Choroid plexus epithelial cell (primary cell): ENCODE results near the gene TACSTD2.

Experiments
- DNase-seq: peaks from one replicate; pipeline ENCODE4 v3.0.0-alpha.2; 2010; ENCODE audit warnings: low read depth
- H3K4me3 ChIP-seq: 2 replicates; pipeline ENCODE4 v1.5.1; 2011; ENCODE audit warnings: low read depth, mild to moderate bottlenecking, control low read depth, low read length, moderate library complexity
- TF ChIP-seq, protein P1 (sequence below): conservative IDR thresholded peaks from 2 replicates; pipeline ENCODE4 v1.5.1; 2011; ENCODE audit warnings: low read depth, mild to moderate bottlenecking, control low read depth, inconsistent platforms, low read length, moderate library complexity

Gene TACSTD2

DNA sequence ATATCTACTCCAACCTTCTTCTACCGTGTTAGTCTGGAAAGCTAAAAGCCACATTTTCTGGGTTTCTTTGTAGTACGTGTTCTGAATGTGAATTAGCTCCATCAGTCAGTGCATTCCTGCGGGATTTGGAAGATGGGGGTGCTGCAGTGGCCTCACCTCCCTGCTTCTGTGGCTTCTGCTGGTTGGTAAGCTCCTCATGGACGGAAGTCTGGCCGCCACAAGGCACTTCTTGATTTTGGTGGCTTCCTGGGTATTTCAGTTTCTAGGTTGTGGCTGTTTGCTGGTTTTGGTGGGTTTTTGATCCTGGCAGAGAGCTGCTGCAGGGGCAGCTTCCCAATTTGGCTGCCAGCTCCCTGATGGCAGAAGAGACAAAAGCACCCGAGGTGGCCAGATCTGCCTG lies 20.9 kb upstream of the TACSTD2 start:
- H3K4me3 ChIP-seq: no peak overlapping the region
- DNase-seq: no peak
- TF ChIP-seq, protein P1, sequence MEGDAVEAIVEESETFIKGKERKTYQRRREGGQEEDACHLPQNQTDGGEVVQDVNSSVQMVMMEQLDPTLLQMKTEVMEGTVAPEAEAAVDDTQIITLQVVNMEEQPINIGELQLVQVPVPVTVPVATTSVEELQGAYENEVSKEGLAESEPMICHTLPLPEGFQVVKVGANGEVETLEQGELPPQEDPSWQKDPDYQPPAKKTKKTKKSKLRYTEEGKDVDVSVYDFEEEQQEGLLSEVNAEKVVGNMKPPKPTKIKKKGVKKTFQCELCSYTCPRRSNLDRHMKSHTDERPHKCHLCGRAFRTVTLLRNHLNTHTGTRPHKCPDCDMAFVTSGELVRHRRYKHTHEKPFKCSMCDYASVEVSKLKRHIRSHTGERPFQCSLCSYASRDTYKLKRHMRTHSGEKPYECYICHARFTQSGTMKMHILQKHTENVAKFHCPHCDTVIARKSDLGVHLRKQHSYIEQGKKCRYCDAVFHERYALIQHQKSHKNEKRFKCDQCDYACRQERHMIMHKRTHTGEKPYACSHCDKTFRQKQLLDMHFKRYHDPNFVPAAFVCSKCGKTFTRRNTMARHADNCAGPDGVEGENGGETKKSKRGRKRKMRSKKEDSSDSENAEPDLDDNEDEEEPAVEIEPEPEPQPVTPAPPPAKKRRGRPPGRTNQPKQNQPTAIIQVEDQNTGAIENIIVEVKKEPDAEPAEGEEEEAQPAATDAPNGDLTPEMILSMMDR: no peak

- no peak for DNase-seq
- TF ChIP-seq, protein P1: no peak
- no peak overlapping the region for H3K4me3 ChIP-seq
These were observed 20.0 kb upstream of the TACSTD2 start for GRCh38 chr1:58597076-58597475.

DNA sequence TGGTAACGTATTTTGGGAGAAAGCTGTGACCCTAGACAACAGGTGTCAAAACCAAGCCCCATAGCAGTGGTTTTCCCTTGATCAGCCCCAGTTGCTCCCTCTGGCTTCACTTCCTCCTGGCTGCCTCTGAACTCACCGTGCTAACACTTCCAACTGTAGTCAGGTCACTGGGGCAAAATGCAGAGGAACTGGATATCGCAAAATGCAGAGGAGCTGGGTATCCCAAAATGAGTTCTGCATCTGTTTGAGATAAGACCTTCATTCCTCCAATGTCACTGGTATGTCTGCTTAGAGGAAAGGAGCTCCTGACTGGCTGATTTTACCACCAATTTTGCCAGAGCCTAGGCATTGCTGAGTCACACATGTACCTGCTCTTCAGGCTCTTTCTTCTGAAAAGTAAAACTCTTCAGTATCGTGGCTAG lies 19.6 kb upstream of the TACSTD2 start:
- TF ChIP-seq, protein P1: no peak

GRCh38 chr1:58594546-58594945 lies 17.5 kb upstream of the TACSTD2 start:
- TF ChIP-seq, protein P1: no peak
- no peak overlapping the region for H3K4me3 ChIP-seq
- DNase-seq: no peak

More for the DNA sequence above, 19.6 kb upstream of the TACSTD2 start:
- DNase-seq: no peak
- no peak overlapping the region for H3K4me3 ChIP-seq

GRCh38 chr1:58592522-58593134 lies 15.6 kb upstream of the TACSTD2 start:
- TF ChIP-seq, protein P1: no peak
- peak; percentile 68 for DNase-seq
- no peak overlapping the region for H3K4me3 ChIP-seq

DNA sequence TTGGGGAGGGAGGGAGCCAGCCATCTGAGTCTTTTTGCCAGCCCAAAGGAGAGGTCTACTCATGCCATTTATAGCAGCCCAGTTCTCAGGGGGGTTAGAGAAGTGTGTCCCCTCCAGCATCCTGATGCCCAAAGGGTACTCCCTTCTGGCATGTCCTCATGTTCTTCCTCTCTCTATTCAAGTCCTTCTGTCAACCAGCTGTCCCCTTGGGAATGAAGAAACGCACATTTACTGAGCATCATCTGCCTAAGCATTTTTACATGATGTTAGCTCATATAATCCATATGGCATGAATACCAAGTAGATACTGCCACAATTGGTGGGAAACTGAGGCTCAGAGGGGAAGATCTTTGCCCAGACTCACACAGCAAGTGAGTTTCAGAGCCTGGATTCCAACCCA lies 14.8 kb upstream of the TACSTD2 start:
- DNase-seq: no peak
- TF ChIP-seq, protein P1: no peak
- H3K4me3 ChIP-seq: no peak overlapping the region

DNA sequence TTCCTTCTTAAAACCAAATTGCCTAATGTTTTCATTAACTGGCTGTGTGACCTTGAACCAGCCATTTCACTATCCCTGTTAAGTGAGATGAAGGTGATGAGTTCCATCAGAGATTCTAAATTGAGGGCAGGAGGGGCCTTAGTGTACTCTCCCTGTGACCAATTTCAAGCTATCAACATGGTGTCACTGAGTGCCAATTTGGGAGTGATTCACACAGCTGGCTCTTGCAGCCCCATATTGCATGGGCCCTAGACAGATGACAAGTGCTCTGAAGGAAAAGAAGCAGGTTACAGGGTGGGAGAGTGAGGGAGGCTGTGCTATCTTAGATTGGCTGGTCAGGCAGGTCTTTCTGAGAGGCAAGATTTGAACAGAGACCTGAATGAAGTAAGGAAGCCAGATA lies 13.0 kb upstream of the TACSTD2 start:
- no peak for DNase-seq
- H3K4me3 ChIP-seq: no peak overlapping the region
- TF ChIP-seq, protein P1: no peak
